Epithelial cell of proximal tubule (primary cell): Measurements from ENCODE around the gene ANLN. TPM values are rescaled to one million over a fixed set of nuclear protein-coding genes. Genes with fewer than 3 reads are reported as not detected.
"Not testable (repeated sequence)": the region's sequence is repeated elsewhere in the genome, so short reads cannot be mapped to it uniquely, and the experiment has no call there.

Experiments
- DNase-seq: peaks from one replicate; pipeline ENCODE4 v3.0.0-alpha.2; 2011; ENCODE audit warnings: low read depth
- H3K4me3 ChIP-seq: 2 replicates; pipeline ENCODE4 v1.5.1; 2011; ENCODE audit warnings: low read depth, mild to moderate bottlenecking, low read length
- total RNA-seq: library from RNA; depleted of rRNA; stranded (reverse); fragments of >200 nt; gene quantifications from 2 replicates; pipeline ENCODE4 v1.2.3, GENCODE V29; 2015
- TF ChIP-seq, protein P1 (sequence below): conservative IDR thresholded peaks from 2 replicates; pipeline ENCODE4 v1.5.1; 2012; ENCODE audit warnings: low read depth, mild to moderate bottlenecking, low read length

Gene ANLN
- total RNA-seq, 1 donor from 2014 or later: 155 TPM

DNA sequence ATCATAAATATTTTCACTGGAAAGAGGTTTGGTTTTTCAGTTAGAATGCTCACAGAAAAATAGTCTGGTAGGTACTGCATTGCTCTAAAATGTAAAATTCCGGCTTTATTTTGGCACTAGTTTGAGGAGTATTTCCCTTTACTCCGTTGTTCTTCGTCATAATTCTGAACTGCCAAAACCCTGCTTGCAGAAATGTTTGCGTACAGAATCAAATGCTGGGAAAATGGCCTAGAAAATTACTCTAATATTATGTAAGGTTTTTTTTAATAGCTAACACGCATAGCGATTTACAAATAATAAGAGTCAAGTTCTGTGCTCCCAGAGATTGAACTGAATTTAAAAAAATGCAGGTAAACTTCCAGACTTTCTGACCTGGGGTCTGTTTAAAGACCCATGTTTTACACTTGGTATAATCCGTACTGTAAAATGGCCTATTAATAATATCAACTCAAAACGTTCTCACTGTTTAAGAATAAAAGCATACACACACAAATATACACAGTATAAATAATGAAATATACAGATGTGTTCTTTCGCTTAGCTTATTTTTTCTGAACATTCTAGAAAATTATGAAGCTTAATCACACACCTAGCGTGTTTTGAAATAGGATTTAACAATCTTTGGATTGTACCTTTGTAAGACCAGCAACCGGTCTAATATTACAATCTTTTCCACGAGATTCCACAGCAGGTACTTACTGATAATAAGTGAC is 23.5 kb upstream of the ANLN start:
- TF ChIP-seq, protein P1, sequence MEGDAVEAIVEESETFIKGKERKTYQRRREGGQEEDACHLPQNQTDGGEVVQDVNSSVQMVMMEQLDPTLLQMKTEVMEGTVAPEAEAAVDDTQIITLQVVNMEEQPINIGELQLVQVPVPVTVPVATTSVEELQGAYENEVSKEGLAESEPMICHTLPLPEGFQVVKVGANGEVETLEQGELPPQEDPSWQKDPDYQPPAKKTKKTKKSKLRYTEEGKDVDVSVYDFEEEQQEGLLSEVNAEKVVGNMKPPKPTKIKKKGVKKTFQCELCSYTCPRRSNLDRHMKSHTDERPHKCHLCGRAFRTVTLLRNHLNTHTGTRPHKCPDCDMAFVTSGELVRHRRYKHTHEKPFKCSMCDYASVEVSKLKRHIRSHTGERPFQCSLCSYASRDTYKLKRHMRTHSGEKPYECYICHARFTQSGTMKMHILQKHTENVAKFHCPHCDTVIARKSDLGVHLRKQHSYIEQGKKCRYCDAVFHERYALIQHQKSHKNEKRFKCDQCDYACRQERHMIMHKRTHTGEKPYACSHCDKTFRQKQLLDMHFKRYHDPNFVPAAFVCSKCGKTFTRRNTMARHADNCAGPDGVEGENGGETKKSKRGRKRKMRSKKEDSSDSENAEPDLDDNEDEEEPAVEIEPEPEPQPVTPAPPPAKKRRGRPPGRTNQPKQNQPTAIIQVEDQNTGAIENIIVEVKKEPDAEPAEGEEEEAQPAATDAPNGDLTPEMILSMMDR: no peak
- DNase-seq: no peak
- peak overlapping the region; percentile 72 for H3K4me3 ChIP-seq

DNA sequence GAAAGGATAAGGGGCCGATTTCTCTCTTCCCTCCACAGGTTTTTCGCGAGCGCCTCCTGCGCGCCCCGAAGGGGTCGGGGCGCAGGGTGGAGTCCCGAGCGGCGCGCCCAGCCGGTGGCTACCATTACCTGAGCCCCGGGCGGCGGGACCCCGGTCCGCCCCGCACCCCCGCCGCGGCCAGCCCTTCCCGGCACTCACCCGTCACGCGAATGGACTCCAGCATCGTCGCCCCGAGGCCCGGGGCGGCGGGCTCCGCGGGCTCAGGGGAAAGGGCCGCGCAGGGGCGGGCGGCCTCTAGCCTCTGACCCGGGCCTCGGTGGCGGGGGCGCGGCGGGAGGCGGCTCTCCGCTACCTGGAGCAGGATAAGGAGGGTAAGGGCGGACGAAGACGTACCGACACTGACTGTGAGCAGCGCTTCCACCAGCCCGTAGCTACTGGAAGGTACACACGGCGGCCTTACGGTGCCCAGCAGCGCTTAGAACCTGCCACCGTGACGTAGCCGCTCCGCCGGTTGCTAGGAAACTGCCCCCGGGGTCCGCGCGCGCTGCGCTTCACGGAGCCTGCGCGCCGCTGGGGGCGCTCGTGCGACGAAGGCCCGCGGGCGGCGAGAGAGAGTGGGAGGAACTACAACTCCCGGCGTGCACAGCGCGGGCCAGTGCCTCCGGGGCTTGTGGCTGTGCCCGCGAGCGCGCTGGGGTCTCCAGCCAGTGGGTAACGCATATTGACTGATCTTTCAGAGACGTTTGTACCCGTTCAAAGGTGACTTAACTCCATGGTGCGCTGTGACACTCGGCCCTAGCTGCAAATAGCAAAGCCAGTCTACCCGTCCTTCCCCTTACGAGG is 22.7 kb upstream of the ANLN start:
- TF ChIP-seq, protein P1: peak; percentile 73
- H3K4me3 ChIP-seq: peak overlapping the region; percentile 72
- no peak for DNase-seq

DNA sequence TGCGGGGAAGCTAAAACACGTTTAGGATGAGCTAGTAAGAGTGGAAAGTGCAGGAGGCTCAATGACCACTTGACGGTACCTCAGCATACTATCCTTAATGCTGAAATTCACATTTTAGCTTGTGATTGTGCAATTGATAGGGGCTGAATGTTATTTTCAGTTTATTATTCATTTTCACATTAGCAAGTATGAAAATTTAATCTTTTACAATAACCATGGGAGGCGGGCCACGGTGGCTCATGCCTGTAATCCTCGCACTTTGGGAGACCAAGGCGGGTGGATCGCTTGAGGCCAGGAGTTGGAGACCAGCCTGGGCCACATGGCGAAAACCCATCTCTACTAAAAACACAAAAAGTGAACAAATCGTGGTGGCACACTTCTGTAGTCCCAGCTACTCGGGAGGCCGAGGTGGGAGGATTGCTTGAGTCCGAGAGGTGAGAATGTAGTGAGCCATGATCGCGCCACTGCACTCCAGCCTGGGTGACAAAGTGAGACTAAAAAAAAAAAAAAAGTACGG is 22.0 kb upstream of the ANLN start:
- peak overlapping the region; percentile 72 for H3K4me3 ChIP-seq
- TF ChIP-seq, protein P1: no peak
- DNase-seq: no peak

DNA sequence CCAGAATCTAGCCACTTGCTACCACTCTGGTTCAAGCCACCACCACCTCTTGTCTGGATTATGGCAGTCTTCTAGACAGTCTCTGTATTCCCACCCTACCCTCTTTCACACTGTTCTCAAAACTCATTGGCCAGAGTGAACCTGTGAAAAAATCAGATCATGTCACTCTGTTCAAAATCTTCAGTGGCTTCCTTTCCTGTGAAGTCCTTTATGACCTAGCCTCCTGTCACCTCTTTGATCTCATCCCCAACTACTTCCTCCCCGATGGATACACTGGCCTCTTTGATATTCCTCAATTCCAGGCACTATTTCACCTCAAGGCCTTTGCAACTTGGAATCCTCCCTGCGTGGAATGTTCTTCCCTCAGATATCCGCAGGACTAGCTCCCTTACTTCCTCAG is 21.2 kb upstream of the ANLN start:
- TF ChIP-seq, protein P1: no peak
- H3K4me3 ChIP-seq: no peak overlapping the region
- DNase-seq: no peak

DNA sequence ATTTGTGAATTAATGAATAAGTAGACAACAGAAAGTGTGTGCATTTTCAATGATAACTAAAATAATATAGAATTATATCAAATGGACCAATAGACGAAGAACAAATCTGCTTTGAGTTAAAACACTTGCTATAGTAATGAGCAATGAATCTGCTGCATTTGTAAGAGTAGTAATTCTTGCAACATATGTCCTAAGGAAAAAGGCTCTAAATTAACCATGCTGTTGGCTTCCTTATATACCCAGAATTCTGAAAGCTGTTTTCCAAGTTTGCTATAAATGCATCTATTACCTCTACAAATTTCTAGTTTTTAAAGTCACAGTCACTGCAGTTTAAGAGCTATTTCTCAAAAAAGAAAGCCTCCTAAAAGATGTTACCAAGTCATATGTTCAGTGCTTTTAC is 20.5 kb upstream of the ANLN start:
- DNase-seq: no peak
- TF ChIP-seq, protein P1: no peak
- no peak overlapping the region for H3K4me3 ChIP-seq

DNA sequence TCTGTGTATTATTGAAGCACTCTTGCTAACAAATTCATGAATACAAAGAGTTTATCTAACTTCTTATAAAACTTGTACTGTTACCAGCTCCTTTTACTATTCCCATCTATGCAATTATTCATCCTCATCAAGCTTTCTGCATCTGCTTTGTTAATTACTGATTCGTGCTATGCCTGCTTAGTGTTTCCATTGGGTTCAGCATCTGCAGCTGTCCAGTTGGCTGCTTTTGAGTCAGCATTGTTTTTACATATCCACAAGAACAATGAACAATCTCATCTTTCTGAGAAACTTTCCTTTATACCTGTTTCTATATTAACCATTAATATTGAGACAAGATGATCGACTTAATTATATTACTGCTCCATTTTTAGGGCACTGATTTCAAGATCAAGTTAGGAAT is 19.6 kb upstream of the ANLN start:
- H3K4me3 ChIP-seq: no peak overlapping the region
- DNase-seq: no peak
- TF ChIP-seq, protein P1: no peak

DNA sequence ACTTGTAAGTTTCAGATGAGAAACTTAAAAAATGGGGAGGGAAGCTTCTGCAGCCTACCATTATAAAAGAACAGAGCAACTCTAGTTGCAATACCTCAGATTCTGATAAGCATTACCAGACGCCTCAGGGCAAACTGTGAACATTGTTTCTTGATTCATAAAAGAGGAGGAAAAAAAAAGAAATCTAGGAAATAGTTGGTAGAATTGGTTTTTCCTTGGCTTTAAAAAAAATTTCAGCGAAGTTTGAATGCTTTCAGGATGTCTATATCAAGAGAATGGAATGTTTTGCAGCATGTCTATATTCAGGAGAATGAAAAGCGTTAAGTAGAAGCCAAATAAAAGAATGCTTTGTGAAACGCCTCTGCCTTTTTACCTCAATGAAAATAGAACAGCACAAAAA is 17.5 kb upstream of the ANLN start:
- DNase-seq: no peak
- TF ChIP-seq, protein P1: no peak
- no peak overlapping the region for H3K4me3 ChIP-seq

DNA sequence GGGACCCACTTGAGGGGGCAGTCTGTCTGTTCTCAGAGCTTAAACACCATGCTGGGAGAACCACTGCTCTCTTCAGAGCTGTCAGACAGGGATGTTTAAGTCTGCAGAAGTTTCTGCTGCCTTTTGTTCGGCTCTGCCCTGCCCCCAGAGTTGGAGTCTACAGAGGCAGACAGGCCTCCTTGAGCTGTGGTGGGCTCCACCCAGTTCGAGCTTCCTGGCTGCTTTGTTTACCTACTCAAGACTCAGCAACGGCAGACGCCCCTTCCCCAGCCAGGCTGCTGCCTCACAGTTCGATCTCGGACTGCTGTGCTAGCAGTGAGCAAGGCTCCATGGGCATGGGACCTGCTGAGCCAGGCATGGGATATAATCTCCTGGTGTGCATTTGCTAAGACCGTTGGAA is 11.1 kb upstream of the ANLN start:
- DNase-seq, H3K4me3 ChIP-seq: not testable (repeated sequence)
